Suprapubic skin (tissue), 4 donors: ENCODE results near the gene VAV2. TPM values are rescaled to one million over a fixed set of nuclear protein-coding genes. Genes with fewer than 3 reads are reported as not detected.
A peak's percentile ranks its signal among the peaks of the same experiment; 100 is the strongest.
"Not testable (repeated sequence)": the region's sequence is repeated elsewhere in the genome, so short reads cannot be mapped to it uniquely, and the experiment has no call there.

ENCODE experiments used
- DNase-seq, 2 donors: peaks; one replicate each; pipeline ENCODE4 v3.0.0-alpha.2; 2019; ENCODE audit warnings: low spot score in 2 of 2
- H3K27ac ChIP-seq: fragments of 200-600 bp; sonication (generic); one replicate; pipeline ENCODE4 v1.5.1; 2019
- H3K27me3 ChIP-seq: fragments of 200-600 bp; sonication (generic); one replicate; pipeline ENCODE4 v1.5.1; 2019
- H3K36me3 ChIP-seq: fragments of 200-600 bp; sonication (generic); one replicate; pipeline ENCODE4 v1.5.1; 2019
- H3K4me1 ChIP-seq: fragments of 200-600 bp; sonication (generic); one replicate; pipeline ENCODE4 v1.5.1; 2019
- H3K4me3 ChIP-seq: fragments of 200-600 bp; sonication (generic); one replicate; pipeline ENCODE4 v1.5.1; 2019; ENCODE audit warnings: mild to moderate bottlenecking
- H3K9me3 ChIP-seq: fragments of 200-600 bp; sonication (generic); one replicate; pipeline ENCODE4 v1.5.1; 2019
- CTCF ChIP-seq, 2 donors: fragments of 200-600 bp in 1 of 2; fragments of 450-650 bp in 1 of 2; sonication (generic) in 1 of 2; IDR thresholded peaks; one replicate each; pipeline ENCODE4 v1.5.1; 2016 to 2019; ENCODE audit warnings: antibody characterized with exemption in 2 of 2, mild to moderate bottlenecking in 1 of 2, moderate library complexity in 1 of 2
- EP300 ChIP-seq: sonication (generic); formaldehyde crosslinking; IDR thresholded peaks from one replicate; pipeline ENCODE4 v1.6.1; 2017; ENCODE audit warnings: antibody characterized with exemption
- POLR2A ChIP-seq, 2 donors: fragments of 450-650 bp; IDR thresholded peaks; one replicate each; pipeline ENCODE4 v1.6.1; 2017; ENCODE audit warnings: antibody characterized with exemption in 2 of 2, mild to moderate bottlenecking in 2 of 2, moderate library complexity in 2 of 2
- POLR2AphosphoS5 ChIP-seq, 3 donors: sonication (generic); formaldehyde crosslinking; IDR thresholded peaks; one replicate each; pipeline ENCODE4 v1.6.1; 2017; ENCODE audit warnings: antibody characterized with exemption in 3 of 3
- WGBS: methylation state at CpG from one replicate; pipeline ENCODE4 v1.1.5; 2018; 5-methylcytosine and 5-hydroxymethylcytosine counted together
- total RNA-seq, 4 donors: library from RNA; depleted of rRNA; stranded (reverse); fragments of >200 nt; gene quantifications; one replicate each; pipeline ENCODE4 v1.1.0, GENCODE V29; 2016

The VAV2 gene
- total RNA-seq, 4 donors from 2014 or later, result 5.2 to 10.3 (median 6.4) TPM

GRCh38 chr9:133958756-133959155 is 33.4 kb downstream of the VAV2 start:
- H3K4me3 ChIP-seq, result no peak overlapping the region
- no peaks in the 10 kb centered on the region for H3K27me3 ChIP-seq
- no peak for DNase-seq
- 9% methylated on average over 2 of the region's 6 CpGs for WGBS
- no peak for TF ChIP-seq POLR2A (IDR thresholded peaks at IDR 0.05)
- no peak for TF ChIP-seq POLR2AphosphoS5 (IDR thresholded peaks at IDR 0.05)
- TF ChIP-seq CTCF (IDR thresholded peaks at IDR 0.05), result no peak
- TF ChIP-seq EP300, result no peak
- no peaks in the 10 kb centered on the region for H3K9me3 ChIP-seq
- H3K36me3 ChIP-seq, result no peaks in the 10 kb centered on the region
- H3K27ac ChIP-seq, result no peak overlapping the region
- peaks cover 46% of the 10 kb centered on the region for H3K4me1 ChIP-seq

- H3K27ac ChIP-seq, H3K36me3 ChIP-seq, H3K27me3 ChIP-seq, H3K9me3 ChIP-seq, DNase-seq, H3K4me3 ChIP-seq: not testable (repeated sequence)
- peaks cover 46% of the 10 kb centered on the region for H3K4me1 ChIP-seq
- WGBS, result no CpG with 5 or more reads among the region's 7 CpGs
Measured at GRCh38 chr9:133957772-133958171, 34.4 kb downstream of the VAV2 start.

- WGBS, result 73% methylated on average over 13 of the region's 13 CpGs
- DNase-seq, result no peak
- H3K9me3 ChIP-seq, result no peaks in the 10 kb centered on the region
- no peak for TF ChIP-seq POLR2A (IDR thresholded peaks at IDR 0.05)
- TF ChIP-seq POLR2AphosphoS5 (IDR thresholded peaks at IDR 0.05), result no peak
- TF ChIP-seq CTCF (IDR thresholded peaks at IDR 0.05), result no peak
- TF ChIP-seq EP300, result no peak
- peaks cover 46% of the 10 kb centered on the region for H3K4me1 ChIP-seq
- H3K27me3 ChIP-seq, result no peaks in the 10 kb centered on the region
- H3K36me3 ChIP-seq, result no peaks in the 10 kb centered on the region
- H3K4me3 ChIP-seq, result no peak overlapping the region
- H3K27ac ChIP-seq, result no peak overlapping the region
Measured at GRCh38 chr9:133957328-133957727, 34.8 kb downstream of the VAV2 start.

GRCh38 chr9:133956520-133957076 is 35.5 kb downstream of the VAV2 start:
- TF ChIP-seq POLR2AphosphoS5 (IDR thresholded peaks at IDR 0.05) (no peak), POLR2A (IDR thresholded peaks at IDR 0.05) (no peak), CTCF (IDR thresholded peaks at IDR 0.05) (no peak), EP300 (no peak)
- Histone ChIP-seq H3K27me3 (no peaks in the 10 kb centered on the region), H3K4me1 (peaks cover 46% of the 10 kb centered on the region), H3K27ac (no peak overlapping the region), H3K9me3 (no peaks in the 10 kb centered on the region), H3K4me3 (no peak overlapping the region), H3K36me3 (no peaks in the 10 kb centered on the region)
- no peak for DNase-seq
- 32% methylated on average over 6 of the region's 14 CpGs for WGBS

GRCh38 chr9:133955821-133956411 is 36.2 kb downstream of the VAV2 start:
- DNase-seq, result no peak

More at GRCh38 chr9:133955821-133956411, 36.2 kb downstream of the VAV2 start:
- no peak for TF ChIP-seq POLR2AphosphoS5 (IDR thresholded peaks at IDR 0.05)
- TF ChIP-seq CTCF (IDR thresholded peaks at IDR 0.05), result no peak
- TF ChIP-seq POLR2A (IDR thresholded peaks at IDR 0.05), result no peak
- TF ChIP-seq EP300, result no peak
- no peaks in the 10 kb centered on the region for H3K27me3 ChIP-seq
- H3K4me3 ChIP-seq, result peak overlapping the region; percentile 17
- no peaks in the 10 kb centered on the region for H3K9me3 ChIP-seq
- peaks cover 45% of the 10 kb centered on the region for H3K4me1 ChIP-seq
- peak overlapping the region; percentile 0 for H3K27ac ChIP-seq
- H3K36me3 ChIP-seq, result no peaks in the 10 kb centered on the region
- 52% methylated on average over 13 of the region's 15 CpGs for WGBS
